ENCODE data around the gene DVL1. TPM values are rescaled to one million over a fixed set of nuclear protein-coding genes. Genes with fewer than 3 reads are reported as not detected.

DVL1 gene
- total and polyA plus RNA-seq, 2 of the 13 experiments (the other 11 are each of a cell fraction or from before 2014, with no cell fraction given), result 30.8 to 60.4 TPM

GRCh38 chr1:1325288-1326074 lies 23.7 kb downstream of the DVL1 start (continued):
- no peak; the same call in 1 of the 2 replicates for TF ChIP-seq ZNF687 (CRISPR knock-in tag; IDR thresholded peaks at IDR 0.05)
- TF ChIP-seq ZNF20 (CRISPR knock-in tag; IDR thresholded peaks at IDR 0.05), result no peak
- no peak for TF ChIP-seq THAP7 (CRISPR knock-in tag; IDR thresholded peaks at IDR 0.05)
- no peak for TF ChIP-seq ZNF652 (CRISPR knock-in tag; IDR thresholded peaks at IDR 0.05; ENCODE audit: borderline replicate concordance, low read depth)
- 0 out of 2 replicates have a peak, but pooled peaks have one; percentile 42 for TF ChIP-seq GLI4 (CRISPR knock-in tag; IDR thresholded peaks at IDR 0.05; ENCODE audit: borderline replicate concordance)
- no peak for TF ChIP-seq MATR3 (CRISPR knock-in tag; IDR thresholded peaks at IDR 0.05)
- TF ChIP-seq HNF4G (IDR thresholded peaks at IDR 0.05; ENCODE audit: borderline replicate concordance, low read depth, low read length), result no peak
- TF ChIP-seq HNF4G (CRISPR knock-in tag; IDR thresholded peaks at IDR 0.05; ENCODE audit: borderline replicate concordance, low read depth), result no peak
- TF ChIP-seq BRD4 (CRISPR knock-in tag; IDR thresholded peaks at IDR 0.05), result no peak
- no peak for TF ChIP-seq ZNF326 (CRISPR knock-in tag; IDR thresholded peaks at IDR 0.05; ENCODE audit: borderline replicate concordance)
- TF ChIP-seq GABPB1 (CRISPR knock-in tag; IDR thresholded peaks at IDR 0.05), result no peak
- 0 out of 2 replicates have a peak, but pooled peaks have one; percentile 6 for TF ChIP-seq ZNF44 (CRISPR knock-in tag; IDR thresholded peaks at IDR 0.05)
- TF ChIP-seq ZNF691 (CRISPR knock-in tag; IDR thresholded peaks at IDR 0.05; ENCODE audit: borderline replicate concordance, low read depth), result 0 out of 2 replicates have a peak, but pooled peaks have one; percentile 52
- no peak for TF ChIP-seq YEATS4 (CRISPR knock-in tag; IDR thresholded peaks at IDR 0.05; ENCODE audit: borderline replicate concordance)
- peak; percentile 8; the same call in 1 of the 2 replicates for TF ChIP-seq HDAC1 (CRISPR knock-in tag; IDR thresholded peaks at IDR 0.05)
- no peak for TF ChIP-seq ZNF276 (CRISPR knock-in tag; IDR thresholded peaks at IDR 0.05; ENCODE audit: low read depth)
- no peak for TF ChIP-seq ATF7 (IDR thresholded peaks at IDR 0.05)
- TF ChIP-seq ATF7 (CRISPR knock-in tag; IDR thresholded peaks at IDR 0.05), result 0 out of 2 replicates have a peak, but pooled peaks have one; percentile 9
- TF ChIP-seq PHF21A (CRISPR knock-in tag; IDR thresholded peaks at IDR 0.05), result 0 out of 2 replicates have a peak, but pooled peaks have one; percentile 2
- no peak for TF ChIP-seq ZNF782 (CRISPR knock-in tag; IDR thresholded peaks at IDR 0.05; ENCODE audit: borderline replicate concordance)
- TF ChIP-seq SETDB1 (CRISPR knock-in tag; IDR thresholded peaks at IDR 0.05; ENCODE audit: borderline replicate concordance), result no peak
- no peak for TF ChIP-seq ZFP82 (CRISPR knock-in tag; IDR thresholded peaks at IDR 0.05; ENCODE audit: borderline replicate concordance)

All from HepG2 (cell line).